Activated T-helper 17 cell treated with anti-CD3 and anti-CD28 coated beads, Interleukin-2, amount 50 U/mL, for 72 hours (primary cell): ENCODE data around the gene ZNF37A. TPM values are rescaled to one million over a fixed set of nuclear protein-coding genes. Genes with fewer than 3 reads are reported as not detected.
"Not testable (repeated sequence)": the region's sequence is repeated elsewhere in the genome, so short reads cannot be mapped to it uniquely, and the experiment has no call there.

Source experiments
- ATAC-seq: fragments of 150-1000 bp; cut with Tn5 transposase; replicated peaks from 2 replicates; pipeline ENCODE4 v1.10.0; 2021; ENCODE audit warnings: mild to moderate bottlenecking, moderate library complexity
- H3K27ac Mint-ChIP-seq: one replicate; pipeline ENCODE4 v1.8.0; 2022; ENCODE audit warnings: mixed read lengths
- H3K27me3 Mint-ChIP-seq: one replicate; pipeline ENCODE4 v1.8.0; 2022; ENCODE audit warnings: mixed read lengths
- H3K36me3 Mint-ChIP-seq: one replicate; pipeline ENCODE4 v1.8.0; 2022; ENCODE audit warnings: low read depth, mild to moderate bottlenecking, mixed read lengths
- H3K4me1 Mint-ChIP-seq: one replicate; pipeline ENCODE4 v1.8.0; 2022; ENCODE audit warnings: mixed read lengths
- H3K4me3 Mint-ChIP-seq: one replicate; pipeline ENCODE4 v1.8.0; 2022; ENCODE audit warnings: mild to moderate bottlenecking, mixed read lengths
- H3K9me3 Mint-ChIP-seq: one replicate; pipeline ENCODE4 v1.8.0; 2022; ENCODE audit warnings: mixed read lengths
- total RNA-seq, 2 donors: library from RNA; stranded (reverse); gene quantifications; one replicate each; pipeline ENCODE4 v1.2.3, GENCODE V29; 2022

The ZNF37A gene
- 10 to 100 TPM; 27.8 to 53.4 TPM for total RNA-seq

DNA sequence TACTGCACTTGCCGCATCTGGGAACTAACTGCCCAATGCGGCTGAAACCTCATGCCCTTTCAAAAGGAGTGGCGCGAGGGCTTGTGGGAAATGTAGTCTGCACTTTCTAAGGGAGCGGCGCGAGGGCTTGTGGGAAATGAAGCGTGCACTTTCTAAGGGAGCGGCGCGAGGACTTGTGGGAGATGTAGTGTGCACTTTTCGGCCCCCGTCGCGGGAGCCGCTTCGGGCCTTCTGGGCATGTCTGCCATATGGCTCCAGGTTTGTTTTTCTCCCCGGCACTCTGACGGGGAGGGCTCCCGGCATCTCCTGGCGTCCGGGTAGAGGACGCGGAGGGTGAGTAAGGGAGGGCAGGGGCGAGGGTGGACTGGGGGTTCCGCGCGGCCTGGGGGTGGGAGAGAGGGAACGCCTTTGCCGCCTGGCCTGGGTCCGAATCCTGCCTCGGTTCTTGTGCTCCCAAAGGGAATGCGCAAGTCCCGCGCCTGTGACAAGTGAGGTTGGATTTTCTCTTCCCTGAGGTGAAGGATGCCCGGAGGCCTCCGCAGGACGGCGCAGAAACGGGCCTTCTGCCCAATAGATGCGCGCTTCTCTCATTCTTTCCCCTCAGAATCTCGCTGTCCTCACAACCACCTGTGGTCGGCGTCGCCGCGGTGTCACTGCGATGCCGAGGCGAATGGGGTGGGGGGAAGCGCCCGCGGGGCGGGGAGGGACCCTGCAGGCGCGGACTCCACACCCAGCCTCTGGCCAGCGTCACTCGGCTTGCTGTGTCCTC is at the start of gene ZNF37A:
Gene ZNF37A (plus strand): TSS at position 180 of the 769 bp plus-strand sequence. CDS start 2,281 bp downstream, outside the sequence.
- Mint-ChIP-seq H3K27me3 (no peaks in the 10 kb centered on the region), H3K27ac (peak within 1 kb of the TSS; percentile 91), H3K4me1 (peaks cover 15% of the 10 kb centered on the region), H3K9me3 (no peaks in the 10 kb centered on the region), H3K36me3 (peaks cover 55% of the 10 kb centered on the region), H3K4me3 (peak within 1 kb of the TSS; percentile 97)
- peak; percentile 98 for ATAC-seq

GRCh38 chr10:38045129-38045528 is 49.0 kb upstream of the ZNF37A start:
- H3K27ac Mint-ChIP-seq: no peak overlapping the region
- H3K9me3 Mint-ChIP-seq: peaks cover 14% of the 10 kb centered on the region
- no peak for ATAC-seq

GRCh38 chr10:38047666-38048065 is 46.5 kb upstream of the ZNF37A start:
- no peaks in the 10 kb centered on the region for H3K27me3 Mint-ChIP-seq
- H3K9me3 Mint-ChIP-seq: peaks cover 19% of the 10 kb centered on the region
- H3K36me3 Mint-ChIP-seq: peaks cover 94% of the 10 kb centered on the region
- ATAC-seq: peak; percentile 79
- H3K4me3 Mint-ChIP-seq: no peak overlapping the region
- peak overlapping the region; percentile 81 for H3K27ac Mint-ChIP-seq
- H3K4me1 Mint-ChIP-seq: peaks cover 24% of the 10 kb centered on the region

More at GRCh38 chr10:38045129-38045528, 49.0 kb upstream of the ZNF37A start:
- Mint-ChIP-seq H3K4me3 (no peak overlapping the region), H3K4me1 (peaks cover 25% of the 10 kb centered on the region), H3K27me3 (no peaks in the 10 kb centered on the region), H3K36me3 (peaks cover 95% of the 10 kb centered on the region)

GRCh38 chr10:38050212-38050611 is 43.9 kb upstream of the ZNF37A start:
- Mint-ChIP-seq H3K36me3 (peaks cover 94% of the 10 kb centered on the region), H3K27me3 (no peaks in the 10 kb centered on the region), H3K9me3 (peaks cover 37% of the 10 kb centered on the region), H3K27ac (no peak overlapping the region), H3K4me1 (peaks cover 14% of the 10 kb centered on the region), H3K4me3 (no peak overlapping the region)
- no peak for ATAC-seq

DNA sequence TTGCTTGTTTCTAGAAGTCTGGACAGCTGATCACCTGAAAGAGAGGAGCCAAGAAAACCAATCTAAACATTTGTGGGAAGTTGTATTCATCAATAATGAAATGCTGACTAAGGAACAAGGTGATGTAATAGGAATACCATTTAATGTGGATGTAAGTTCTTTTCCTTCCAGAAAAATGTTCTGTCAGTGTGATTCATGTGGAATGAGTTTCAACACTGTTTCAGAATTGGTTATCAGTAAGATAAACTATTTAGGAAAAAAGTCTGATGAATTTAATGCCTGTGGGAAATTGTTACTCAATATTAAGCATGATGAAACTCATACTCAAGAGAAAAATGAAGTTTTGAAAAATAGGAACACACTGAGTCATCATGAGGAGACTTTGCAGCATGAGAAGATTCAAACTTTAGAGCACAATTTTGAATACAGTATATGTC is 39.8 kb upstream of the ZNF37A start:
- Mint-ChIP-seq H3K27me3 (no peaks in the 10 kb centered on the region), H3K36me3 (peaks cover 94% of the 10 kb centered on the region), H3K4me3 (no peak overlapping the region), H3K4me1 (no peaks in the 10 kb centered on the region), H3K9me3 (peaks cover 51% of the 10 kb centered on the region), H3K27ac (peak overlapping the region; percentile 19)
- ATAC-seq: no peak

GRCh38 chr10:38055274-38055894 is 38.8 kb upstream of the ZNF37A start:
- peaks cover 51% of the 10 kb centered on the region for H3K9me3 Mint-ChIP-seq
- not testable (repeated sequence) for H3K4me1 Mint-ChIP-seq, H3K4me3 Mint-ChIP-seq, H3K27ac Mint-ChIP-seq, H3K27me3 Mint-ChIP-seq, ATAC-seq
- peaks cover 94% of the 10 kb centered on the region for H3K36me3 Mint-ChIP-seq

DNA sequence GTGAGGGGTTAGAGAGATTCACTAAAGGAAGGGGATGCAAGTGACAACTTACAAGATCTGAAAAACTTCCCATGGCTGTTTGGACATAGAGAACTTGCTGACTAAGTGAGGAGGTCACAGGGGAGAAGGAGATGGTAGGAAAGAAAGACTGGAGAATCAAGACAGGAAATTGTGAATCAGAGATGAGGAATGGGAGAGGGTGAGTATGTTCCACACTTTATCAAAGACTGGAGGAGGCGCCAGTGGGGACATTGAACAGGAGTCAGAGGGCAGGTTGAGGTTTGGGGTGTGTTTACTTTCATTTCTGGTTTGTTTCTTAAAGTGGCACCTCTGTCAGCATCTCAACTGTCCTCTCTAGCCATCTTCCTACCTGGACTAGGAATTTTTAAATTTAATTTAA is 24.5 kb upstream of the ZNF37A start:
- not testable (repeated sequence) for H3K36me3 Mint-ChIP-seq, H3K27me3 Mint-ChIP-seq, H3K9me3 Mint-ChIP-seq, H3K4me1 Mint-ChIP-seq, H3K27ac Mint-ChIP-seq, H3K4me3 Mint-ChIP-seq, ATAC-seq

DNA sequence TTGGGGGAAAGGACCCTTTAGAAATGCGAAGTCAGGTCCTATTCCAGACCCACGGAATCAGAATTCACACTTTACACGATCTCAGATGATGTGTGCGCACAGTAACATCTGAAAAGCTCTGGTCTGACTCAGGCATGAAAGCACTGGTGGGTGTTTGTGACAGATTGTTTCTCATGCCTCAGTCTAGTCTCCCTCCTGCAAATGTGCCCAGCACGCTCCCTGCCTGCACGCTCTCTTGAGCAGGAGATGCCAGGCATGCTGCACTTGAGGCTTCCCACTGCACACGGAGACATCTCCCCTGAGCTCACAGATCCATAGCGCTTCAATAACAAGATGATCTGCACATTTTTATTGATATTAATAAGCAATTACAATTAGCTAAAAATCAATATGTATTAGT is 23.6 kb upstream of the ZNF37A start:
- peaks cover 8% of the 10 kb centered on the region for H3K4me1 Mint-ChIP-seq
- no peak for ATAC-seq
- H3K27me3 Mint-ChIP-seq: peaks cover 5% of the 10 kb centered on the region
- H3K4me3 Mint-ChIP-seq: no peak overlapping the region
- H3K36me3 Mint-ChIP-seq: no peaks in the 10 kb centered on the region
- H3K9me3 Mint-ChIP-seq: peaks cover 8% of the 10 kb centered on the region
- H3K27ac Mint-ChIP-seq: no peak overlapping the region

DNA sequence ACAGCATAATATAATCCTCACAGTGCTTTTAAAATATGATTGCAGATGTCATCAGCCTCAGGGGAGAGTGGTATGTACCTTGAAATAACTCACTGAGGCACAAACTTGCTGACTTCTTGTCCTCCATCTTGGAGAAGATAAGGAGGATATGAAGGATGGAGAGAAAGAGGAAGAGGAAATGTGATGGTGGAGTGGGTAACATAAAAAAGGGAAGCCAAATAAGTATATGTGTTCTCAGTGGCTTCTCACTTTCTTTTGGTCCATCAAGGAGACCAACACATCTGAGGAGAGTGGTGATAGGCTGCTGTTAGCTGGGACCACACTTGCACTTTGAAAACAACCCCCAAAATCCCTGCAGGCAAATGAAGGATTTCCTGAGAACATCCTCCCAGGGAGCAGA is 21.6 kb upstream of the ZNF37A start:
- Mint-ChIP-seq H3K36me3 (no peaks in the 10 kb centered on the region), H3K4me1 (peaks cover 8% of the 10 kb centered on the region), H3K27me3 (peaks cover 5% of the 10 kb centered on the region), H3K9me3 (peaks cover 11% of the 10 kb centered on the region), H3K27ac (no peak overlapping the region), H3K4me3 (no peak overlapping the region)
- ATAC-seq: no peak

- H3K4me3 Mint-ChIP-seq: no peak overlapping the region
- no peak overlapping the region for H3K27ac Mint-ChIP-seq
- H3K9me3 Mint-ChIP-seq: peaks cover 15% of the 10 kb centered on the region
- no peaks in the 10 kb centered on the region for H3K36me3 Mint-ChIP-seq
- peaks cover 3% of the 10 kb centered on the region for H3K27me3 Mint-ChIP-seq
- no peaks in the 10 kb centered on the region for H3K4me1 Mint-ChIP-seq
- no peak for ATAC-seq
Measured at GRCh38 chr10:38076687-38077086, 17.4 kb upstream of the ZNF37A start.

- Mint-ChIP-seq H3K36me3 (peaks cover 45% of the 10 kb centered on the region), H3K4me3 (peak overlapping the region; percentile 97), H3K27ac (peak overlapping the region; percentile 91), H3K4me1 (peaks cover 15% of the 10 kb centered on the region)
- ATAC-seq, H3K27me3 Mint-ChIP-seq, H3K9me3 Mint-ChIP-seq: not testable (repeated sequence)
Measured at GRCh38 chr10:38093318-38093717, 819 bp upstream of the ZNF37A start.

GRCh38 chr10:38093816-38094157 is 350 bp upstream of the ZNF37A start:
- Mint-ChIP-seq H3K36me3 (peaks cover 50% of the 10 kb centered on the region), H3K4me3 (peak overlapping the region; percentile 97), H3K4me1 (peaks cover 15% of the 10 kb centered on the region), H3K9me3 (no peaks in the 10 kb centered on the region), H3K27ac (peak overlapping the region; percentile 91), H3K27me3 (no peaks in the 10 kb centered on the region)
- ATAC-seq: peak; percentile 9

GRCh38 chr10:38094927-38095574 is 914 bp downstream of the ZNF37A start:
- Mint-ChIP-seq H3K36me3 (peaks cover 62% of the 10 kb centered on the region), H3K27me3 (no peaks in the 10 kb centered on the region), H3K4me1 (peaks cover 15% of the 10 kb centered on the region), H3K4me3 (peak overlapping the region; percentile 97), H3K9me3 (peaks cover 4% of the 10 kb centered on the region), H3K27ac (peak overlapping the region; percentile 91)
- no peak for ATAC-seq

- no peak for ATAC-seq
- Mint-ChIP-seq H3K36me3 (peaks cover 98% of the 10 kb centered on the region), H3K9me3 (peaks cover 35% of the 10 kb centered on the region), H3K4me3 (no peak overlapping the region), H3K4me1 (peaks cover 2% of the 10 kb centered on the region), H3K27me3 (no peaks in the 10 kb centered on the region), H3K27ac (no peak overlapping the region)
Measured at GRCh38 chr10:38102880-38103279, 8.7 kb downstream of the ZNF37A start.

GRCh38 chr10:38103756-38104155 is 9.6 kb downstream of the ZNF37A start:
- Mint-ChIP-seq H3K27ac (no peak overlapping the region), H3K4me1 (no peaks in the 10 kb centered on the region), H3K9me3 (peaks cover 41% of the 10 kb centered on the region), H3K27me3 (no peaks in the 10 kb centered on the region), H3K4me3 (no peak overlapping the region), H3K36me3 (peaks cover 98% of the 10 kb centered on the region)
- no peak for ATAC-seq
